NCI-H2196 (cell line): ENCODE data around the gene ATRIP.

ENCODE experiments used
- DNase-seq: peaks from one replicate; lab custom pipeline; 2025; ENCODE audit not compliant: unreplicated experiment; lab: John Stamatoyannopoulos, UW

ATRIP gene

GRCh38 chr3:48501196-48501595 is 54.7 kb downstream of the ATRIP start:
- DNase-seq, result no peak

- DNase-seq, result no peak
These were observed 55.6 kb downstream of the ATRIP start for GRCh38 chr3:48502121-48502520.

GRCh38 chr3:48502728-48503168 is 56.2 kb downstream of the ATRIP start:
- DNase-seq, result peak; percentile 3

GRCh38 chr3:48503401-48504050 is 57.0 kb downstream of the ATRIP start:
- DNase-seq, result no peak

- peak; percentile 10 for DNase-seq
These were observed 57.8 kb downstream of the ATRIP start, which contains the start of gene SHISA5 for GRCh38 chr3:48504051-48504946. Gene SHISA5, minus strand, starts transcription at chr3:48504174. Its CDS starts 80 bp downstream, at chr3:48504094.

GRCh38 chr3:48505146-48505545 is 58.6 kb downstream of the ATRIP start:
- DNase-seq, result no peak

- no peak for DNase-seq
These were observed 59.5 kb downstream of the ATRIP start for GRCh38 chr3:48505968-48506504.

GRCh38 chr3:48507256-48508061 is 60.9 kb downstream of the ATRIP start:
- DNase-seq, result peak; percentile 30

GRCh38 chr3:48511551-48511950 is 65.0 kb downstream of the ATRIP start:
- no peak for DNase-seq

GRCh38 chr3:48514431-48515227 is 68.1 kb downstream of the ATRIP start:
- no peak for DNase-seq
